Measurements from ENCODE around the gene PBX4.

Gene PBX4

GRCh38 chr19:19526581-19527370, 91.7 kb downstream of the PBX4 start:
- no peak for DNase-seq (ENCODE audit: low read depth in 2 of 2)

- DNase-seq (ENCODE audit: low read depth in 2 of 2) = no peak
Measured at GRCh38 chr19:19525611-19526380, 92.7 kb downstream of the PBX4 start.

- no peak for DNase-seq (ENCODE audit: low read depth in 2 of 2)
Measured at GRCh38 chr19:19524053-19524452, 94.4 kb downstream of the PBX4 start.

GRCh38 chr19:19523177-19523576, 95.3 kb downstream of the PBX4 start:
- no peak for DNase-seq (ENCODE audit: low read depth in 2 of 2)

- no peak for DNase-seq (ENCODE audit: low read depth in 2 of 2)
Measured at GRCh38 chr19:19520989-19521388, 97.5 kb downstream of the PBX4 start.

- DNase-seq (ENCODE audit: low read depth in 2 of 2) = no peak
Measured at GRCh38 chr19:19517235-19517619, 101.3 kb downstream of the PBX4 start.

- DNase-seq (ENCODE audit: low read depth in 2 of 2) = peak; percentile 95
Measured at GRCh38 chr19:19515642-19516519, 102.6 kb downstream of the PBX4 start, which contains the start of gene NDUFA13. NDUFA13 (plus strand) TSS chr19:19516225; CDS start chr19:19516239, 14 bp downstream.

GRCh38 chr19:19514881-19515641, 103.4 kb downstream of the PBX4 start, which contains the start of gene TSSK6:
TSSK6 (minus strand) TSS chr19:19515548; CDS start chr19:19515427, 121 bp downstream.
- no peak for DNase-seq (ENCODE audit: low read depth in 2 of 2)

- DNase-seq (ENCODE audit: low read depth in 2 of 2) = no peak
Measured at GRCh38 chr19:19514215-19514657, 104.3 kb downstream of the PBX4 start.

GRCh38 chr19:19513682-19514081, 104.8 kb downstream of the PBX4 start:
- DNase-seq (ENCODE audit: low read depth in 2 of 2) = no peak

Measured in stimulated activated CD8-positive, alpha-beta memory T cell treated with anti-CD3 and anti-CD28 coated beads, Interleukin-7, amount 100 ng/mL, for 1 hour (primary cell).